Choroid plexus epithelial cell (primary cell): ENCODE measurements around the gene SPRYD3.
A peak's percentile ranks its signal among the peaks of the same experiment; 100 is the strongest.

ENCODE experiments used
- DNase-seq: peaks from one replicate; pipeline ENCODE4 v3.0.0-alpha.2; 2010; ENCODE audit warnings: low read depth
- H3K4me3 ChIP-seq: 2 replicates; pipeline ENCODE4 v1.5.1; 2011; ENCODE audit warnings: low read depth, mild to moderate bottlenecking, control low read depth, low read length, moderate library complexity
- TF ChIP-seq, protein P1 (sequence below): conservative IDR thresholded peaks from 2 replicates; pipeline ENCODE4 v1.5.1; 2011; ENCODE audit warnings: low read depth, mild to moderate bottlenecking, control low read depth, inconsistent platforms, low read length, moderate library complexity

Gene SPRYD3

GRCh38 chr12:53079226-53080117 is at the start of gene SPRYD3:
TSS of gene SPRYD3 (minus strand) at chr12:53079390. CDS start at chr12:53079333, 57 bp downstream.
- TF ChIP-seq, protein P1, sequence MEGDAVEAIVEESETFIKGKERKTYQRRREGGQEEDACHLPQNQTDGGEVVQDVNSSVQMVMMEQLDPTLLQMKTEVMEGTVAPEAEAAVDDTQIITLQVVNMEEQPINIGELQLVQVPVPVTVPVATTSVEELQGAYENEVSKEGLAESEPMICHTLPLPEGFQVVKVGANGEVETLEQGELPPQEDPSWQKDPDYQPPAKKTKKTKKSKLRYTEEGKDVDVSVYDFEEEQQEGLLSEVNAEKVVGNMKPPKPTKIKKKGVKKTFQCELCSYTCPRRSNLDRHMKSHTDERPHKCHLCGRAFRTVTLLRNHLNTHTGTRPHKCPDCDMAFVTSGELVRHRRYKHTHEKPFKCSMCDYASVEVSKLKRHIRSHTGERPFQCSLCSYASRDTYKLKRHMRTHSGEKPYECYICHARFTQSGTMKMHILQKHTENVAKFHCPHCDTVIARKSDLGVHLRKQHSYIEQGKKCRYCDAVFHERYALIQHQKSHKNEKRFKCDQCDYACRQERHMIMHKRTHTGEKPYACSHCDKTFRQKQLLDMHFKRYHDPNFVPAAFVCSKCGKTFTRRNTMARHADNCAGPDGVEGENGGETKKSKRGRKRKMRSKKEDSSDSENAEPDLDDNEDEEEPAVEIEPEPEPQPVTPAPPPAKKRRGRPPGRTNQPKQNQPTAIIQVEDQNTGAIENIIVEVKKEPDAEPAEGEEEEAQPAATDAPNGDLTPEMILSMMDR: no peak
- peak within 1 kb of the TSS; percentile 78 for H3K4me3 ChIP-seq
- peak; percentile 97 for DNase-seq

GRCh38 chr12:53127169-53127568 is 48.0 kb upstream of the SPRYD3 start:
- H3K4me3 ChIP-seq: no peak overlapping the region
- TF ChIP-seq, protein P1: no peak
- DNase-seq: no peak

DNA sequence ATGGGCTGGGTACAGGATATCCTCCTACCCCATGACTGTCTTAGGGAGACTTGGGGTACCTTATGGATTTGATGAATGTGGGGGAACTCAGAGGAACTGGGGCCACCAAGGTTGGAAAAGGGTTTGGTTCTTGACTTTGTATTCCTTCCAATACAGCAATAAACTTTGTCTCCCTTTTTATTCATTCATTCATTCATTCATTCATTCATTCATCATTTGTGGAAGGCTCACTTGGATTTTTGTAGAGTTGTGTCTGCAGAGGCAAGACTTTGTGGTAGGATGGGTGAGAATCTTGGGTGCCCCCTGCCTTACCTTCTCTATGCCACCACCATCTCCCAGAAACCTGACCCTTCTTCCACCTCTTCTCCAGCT is 45.1 kb upstream of the SPRYD3 start:
- H3K4me3 ChIP-seq: no peak overlapping the region
- no peak for DNase-seq
- TF ChIP-seq, protein P1: no peak

- H3K4me3 ChIP-seq: no peak overlapping the region
- TF ChIP-seq, protein P1: no peak
- DNase-seq: peak; percentile 21
Measured at GRCh38 chr12:53123578-53124351, 44.6 kb upstream of the SPRYD3 start.

GRCh38 chr12:53122961-53123468 is 43.8 kb upstream of the SPRYD3 start:
- TF ChIP-seq, protein P1: no peak
- no peak overlapping the region for H3K4me3 ChIP-seq
- no peak for DNase-seq

DNA sequence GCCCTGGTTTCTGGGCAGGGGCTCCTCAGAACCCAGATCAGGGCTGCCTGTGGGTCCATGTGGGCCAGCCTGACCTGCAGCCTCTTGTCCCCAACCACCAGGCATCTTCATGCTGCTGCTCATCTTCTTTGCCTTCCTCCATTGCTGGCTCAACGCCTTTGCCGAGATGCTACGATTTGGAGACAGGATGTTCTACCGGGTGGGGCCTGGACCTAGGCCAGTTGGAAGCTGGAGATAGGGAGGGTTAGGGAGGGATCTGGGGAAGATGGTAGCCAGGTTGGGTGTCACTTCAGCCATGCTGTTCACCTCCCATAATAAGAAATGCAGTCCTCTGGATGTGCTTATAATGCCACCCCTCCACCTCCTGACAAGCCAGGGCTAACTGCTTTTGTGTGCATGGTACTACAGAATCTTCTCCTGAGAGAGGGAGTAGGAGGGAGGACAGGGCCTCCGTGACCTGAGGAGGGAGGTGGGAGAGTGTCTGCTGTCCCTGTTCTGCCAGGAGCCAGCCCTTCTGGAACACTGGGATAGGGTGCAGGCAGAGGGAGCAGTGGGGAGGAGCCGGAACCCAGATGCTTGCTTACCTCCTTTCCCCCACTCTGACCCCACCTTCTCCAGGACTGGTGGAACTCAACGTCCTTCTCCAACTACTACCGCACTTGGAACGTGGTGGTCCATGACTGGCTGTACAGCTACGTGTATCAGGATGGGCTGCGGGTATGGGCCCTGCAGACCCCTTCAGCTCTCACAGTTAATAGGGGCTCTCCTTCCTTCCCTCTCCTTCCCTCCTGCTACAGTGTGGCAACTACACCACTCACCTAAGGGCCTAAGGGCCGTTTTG is 41.7 kb upstream of the SPRYD3 start:
- TF ChIP-seq, protein P1: no peak
- no peak overlapping the region for H3K4me3 ChIP-seq
- no peak for DNase-seq
